ENCODE results near the gene PARD3. TPM values are rescaled to one million over a fixed set of nuclear protein-coding genes. Genes with fewer than 3 reads are reported as not detected.

The PARD3 gene
- total RNA-seq, 2 experiments from 2014 or later = 3.6 to 4.0 TPM

GRCh38 chr10:34553747-34554146, 261.3 kb downstream of the PARD3 start:
- CTCF ChIA-PET = no interaction called here
- no peaks in the 10 kb centered on the region for H3K36me3 Mint-ChIP-seq (ENCODE audit: low read depth)
- no peaks in the 10 kb centered on the region for H3K27me3 Mint-ChIP-seq (ENCODE audit: low read depth)
- no peaks in the 10 kb centered on the region for H3K4me1 Mint-ChIP-seq (ENCODE audit: low read depth)
- H3K4me3 Mint-ChIP-seq = no peak overlapping the region
- no peaks in the 10 kb centered on the region for H3K9me3 Mint-ChIP-seq
- intact Hi-C loops (cut with micrococcal nuclease) = no loop called here
- DNase-seq = no peak
- H3K27ac Mint-ChIP-seq = no peak overlapping the region

- no peak for DNase-seq
- H3K36me3 Mint-ChIP-seq (ENCODE audit: low read depth) = no peaks in the 10 kb centered on the region
- intact Hi-C loops (cut with micrococcal nuclease) = no loop called here
- H3K4me1 Mint-ChIP-seq (ENCODE audit: low read depth) = no peaks in the 10 kb centered on the region
- H3K27ac Mint-ChIP-seq = no peak overlapping the region
- no peaks in the 10 kb centered on the region for H3K27me3 Mint-ChIP-seq (ENCODE audit: low read depth)
- no peak overlapping the region for H3K4me3 Mint-ChIP-seq
- H3K9me3 Mint-ChIP-seq = no peaks in the 10 kb centered on the region
- CTCF ChIA-PET = no interaction called here
These were observed 263.8 kb downstream of the PARD3 start for GRCh38 chr10:34551295-34551694.

- intact Hi-C loops (cut with micrococcal nuclease) = no loop called here
- CTCF ChIA-PET = no interaction called here
- Mint-ChIP-seq H3K4me3 (no peak overlapping the region), H3K27me3 (ENCODE audit: low read depth) (no peaks in the 10 kb centered on the region), H3K9me3 (no peaks in the 10 kb centered on the region), H3K36me3 (ENCODE audit: low read depth) (no peaks in the 10 kb centered on the region), H3K4me1 (ENCODE audit: low read depth) (no peaks in the 10 kb centered on the region), H3K27ac (no peak overlapping the region)
- DNase-seq = no peak
These were observed 265.1 kb downstream of the PARD3 start for GRCh38 chr10:34549953-34550352.

- Mint-ChIP-seq H3K27me3 (ENCODE audit: low read depth) (no peaks in the 10 kb centered on the region), H3K36me3 (ENCODE audit: low read depth) (no peaks in the 10 kb centered on the region), H3K27ac (no peak overlapping the region), H3K9me3 (no peaks in the 10 kb centered on the region), H3K4me1 (ENCODE audit: low read depth) (no peaks in the 10 kb centered on the region), H3K4me3 (no peak overlapping the region)
- intact Hi-C loops (cut with micrococcal nuclease) = no loop called here
- CTCF ChIA-PET = no interaction called here
- DNase-seq = no peak
These were observed 266.1 kb downstream of the PARD3 start for GRCh38 chr10:34549001-34549400.

- no peaks in the 10 kb centered on the region for H3K36me3 Mint-ChIP-seq (ENCODE audit: low read depth)
- no peak overlapping the region for H3K27ac Mint-ChIP-seq
- intact Hi-C loops (cut with micrococcal nuclease) = no loop called here
- no peaks in the 10 kb centered on the region for H3K4me1 Mint-ChIP-seq (ENCODE audit: low read depth)
- CTCF ChIA-PET = no interaction called here
- H3K27me3 Mint-ChIP-seq (ENCODE audit: low read depth) = no peaks in the 10 kb centered on the region
- no peak for DNase-seq
- no peak overlapping the region for H3K4me3 Mint-ChIP-seq
- H3K9me3 Mint-ChIP-seq = no peaks in the 10 kb centered on the region
These were observed 266.6 kb downstream of the PARD3 start for GRCh38 chr10:34548466-34548865.

- H3K27ac Mint-ChIP-seq = no peak overlapping the region
- intact Hi-C loops (cut with micrococcal nuclease) = no loop called here
- no peaks in the 10 kb centered on the region for H3K9me3 Mint-ChIP-seq
- CTCF ChIA-PET = no interaction called here
- no peaks in the 10 kb centered on the region for H3K27me3 Mint-ChIP-seq (ENCODE audit: low read depth)
- no peaks in the 10 kb centered on the region for H3K36me3 Mint-ChIP-seq (ENCODE audit: low read depth)
- no peak for DNase-seq
- H3K4me3 Mint-ChIP-seq = no peak overlapping the region
- H3K4me1 Mint-ChIP-seq (ENCODE audit: low read depth) = no peaks in the 10 kb centered on the region
These were observed 267.4 kb downstream of the PARD3 start for GRCh38 chr10:34547695-34548094.

GRCh38 chr10:34547291-34547690, 267.8 kb downstream of the PARD3 start:
- no peak overlapping the region for H3K4me3 Mint-ChIP-seq

GRCh38 chr10:34544400-34544799, 270.7 kb downstream of the PARD3 start:
- Mint-ChIP-seq H3K27ac (no peak overlapping the region), H3K4me3 (no peak overlapping the region), H3K9me3 (no peaks in the 10 kb centered on the region), H3K36me3 (ENCODE audit: low read depth) (no peaks in the 10 kb centered on the region), H3K27me3 (ENCODE audit: low read depth) (no peaks in the 10 kb centered on the region), H3K4me1 (ENCODE audit: low read depth) (no peaks in the 10 kb centered on the region)
- intact Hi-C loops (cut with micrococcal nuclease) = no loop called here
- DNase-seq = no peak
- CTCF ChIA-PET = no interaction called here

More at GRCh38 chr10:34547291-34547690, 267.8 kb downstream of the PARD3 start:
- CTCF ChIA-PET = no interaction called here
- no peaks in the 10 kb centered on the region for H3K4me1 Mint-ChIP-seq (ENCODE audit: low read depth)
- no peaks in the 10 kb centered on the region for H3K36me3 Mint-ChIP-seq (ENCODE audit: low read depth)
- DNase-seq = no peak
- H3K27me3 Mint-ChIP-seq (ENCODE audit: low read depth) = no peaks in the 10 kb centered on the region
- intact Hi-C loops (cut with micrococcal nuclease) = no loop called here
- no peak overlapping the region for H3K27ac Mint-ChIP-seq
- H3K9me3 Mint-ChIP-seq = no peaks in the 10 kb centered on the region

- H3K4me3 Mint-ChIP-seq = no peak overlapping the region
- intact Hi-C loops (cut with micrococcal nuclease) = no loop called here
- DNase-seq = no peak
- CTCF ChIA-PET = no interaction called here
- no peaks in the 10 kb centered on the region for H3K27me3 Mint-ChIP-seq (ENCODE audit: low read depth)
- H3K9me3 Mint-ChIP-seq = no peaks in the 10 kb centered on the region
- H3K4me1 Mint-ChIP-seq (ENCODE audit: low read depth) = no peaks in the 10 kb centered on the region
- H3K36me3 Mint-ChIP-seq (ENCODE audit: low read depth) = no peaks in the 10 kb centered on the region
- H3K27ac Mint-ChIP-seq = no peak overlapping the region
These were observed 271.4 kb downstream of the PARD3 start for GRCh38 chr10:34543716-34544115.

- no peaks in the 10 kb centered on the region for H3K9me3 Mint-ChIP-seq
These were observed 274.6 kb downstream of the PARD3 start for GRCh38 chr10:34540492-34540891.

GRCh38 chr10:34539533-34540315, 275.4 kb downstream of the PARD3 start:
- no peak for DNase-seq
- Mint-ChIP-seq H3K4me3 (no peak overlapping the region), H3K27ac (no peak overlapping the region), H3K27me3 (ENCODE audit: low read depth) (no peaks in the 10 kb centered on the region), H3K36me3 (ENCODE audit: low read depth) (no peaks in the 10 kb centered on the region), H3K4me1 (ENCODE audit: low read depth) (no peaks in the 10 kb centered on the region), H3K9me3 (no peaks in the 10 kb centered on the region)
- CTCF ChIA-PET = no interaction called here
- intact Hi-C loops (cut with micrococcal nuclease) = no loop called here

More at GRCh38 chr10:34540492-34540891, 274.6 kb downstream of the PARD3 start:
- DNase-seq = no peak
- Mint-ChIP-seq H3K36me3 (ENCODE audit: low read depth) (no peaks in the 10 kb centered on the region), H3K27me3 (ENCODE audit: low read depth) (no peaks in the 10 kb centered on the region), H3K27ac (no peak overlapping the region), H3K4me3 (no peak overlapping the region), H3K4me1 (ENCODE audit: low read depth) (no peaks in the 10 kb centered on the region)
- CTCF ChIA-PET = interaction anchor here (0.8 kb wide), 1 partner anchor 97 kb away, joined by 3 read pairs; no protein-coding TSS in a partner anchor
- intact Hi-C loops (cut with micrococcal nuclease) = no loop called here

- intact Hi-C loops (cut with micrococcal nuclease) = no loop called here
- no peak overlapping the region for H3K4me3 Mint-ChIP-seq
- CTCF ChIA-PET = no interaction called here
- no peak overlapping the region for H3K27ac Mint-ChIP-seq
- no peaks in the 10 kb centered on the region for H3K4me1 Mint-ChIP-seq (ENCODE audit: low read depth)
- no peak for DNase-seq
- H3K9me3 Mint-ChIP-seq = no peaks in the 10 kb centered on the region
- H3K27me3 Mint-ChIP-seq (ENCODE audit: low read depth) = no peaks in the 10 kb centered on the region
- no peaks in the 10 kb centered on the region for H3K36me3 Mint-ChIP-seq (ENCODE audit: low read depth)
These were observed 276.7 kb downstream of the PARD3 start for GRCh38 chr10:34538281-34538829.

- H3K27ac Mint-ChIP-seq = no peak overlapping the region
- no peak for DNase-seq
- H3K4me1 Mint-ChIP-seq (ENCODE audit: low read depth) = no peaks in the 10 kb centered on the region
- no peaks in the 10 kb centered on the region for H3K27me3 Mint-ChIP-seq (ENCODE audit: low read depth)
- intact Hi-C loops (cut with micrococcal nuclease) = no loop called here
- no peaks in the 10 kb centered on the region for H3K9me3 Mint-ChIP-seq
- CTCF ChIA-PET = no interaction called here
- H3K4me3 Mint-ChIP-seq = no peak overlapping the region
- no peaks in the 10 kb centered on the region for H3K36me3 Mint-ChIP-seq (ENCODE audit: low read depth)
These were observed 277.4 kb downstream of the PARD3 start for GRCh38 chr10:34537629-34538231.

All from activated naive CD4-positive, alpha-beta T cell treated with anti-CD3 and anti-CD28 coated beads for 36 hours (primary cell).